ENCODE measurements around the gene PSMC3. TPM values are rescaled to one million over a fixed set of nuclear protein-coding genes. Genes with fewer than 3 reads are reported as not detected.

The PSMC3 gene
- total RNA-seq, 1 experiment from 2014 or later, result 179 TPM

- Histone ChIP-seq H3K9ac (ENCODE audit: extremely low read depth, insufficient read length, low read length) (no peak overlapping the region), H2BK15ac (ENCODE audit: low read depth, low read length) (no peak overlapping the region), H3K23me2 (ENCODE audit: insufficient read length, low read depth, low read length, poor library complexity, severe bottlenecking) (no peaks in the 10 kb centered on the region), H2BK12ac (ENCODE audit: insufficient read length, low read depth, low read length) (no peak overlapping the region), H3K9me3 (ENCODE audit: control insufficient read depth, low read depth, low read length) (no peaks in the 10 kb centered on the region), H3K14ac (ENCODE audit: insufficient read depth, low read length) (no peak overlapping the region), H3K27me3 (ENCODE audit: insufficient read depth, low read length) (no peaks in the 10 kb centered on the region), H3K79me1 (ENCODE audit: insufficient read depth, low read depth, low read length, poor library complexity, severe bottlenecking) (no peaks in the 10 kb centered on the region), H3T11ph (ENCODE audit: low read length) (no peak overlapping the region), H2BK5ac (ENCODE audit: insufficient read length, low read length) (no peak overlapping the region), H4K5ac (ENCODE audit: insufficient read length, low read depth, low read length) (no peak overlapping the region), H2BK20ac (ENCODE audit: low read depth, low read length, poor library complexity, severe bottlenecking) (no peak overlapping the region), H4K20me1 (ENCODE audit: control insufficient read depth, insufficient read depth, insufficient read length) (no peaks in the 10 kb centered on the region), H4K91ac (ENCODE audit: insufficient read length, low read depth, low read length) (no peak overlapping the region), H4K8ac (replicated peaks; ENCODE audit: insufficient read length, low read depth, low read length) (no peak overlapping the region), H2BK120ac (ENCODE audit: low read depth, low read length, poor library complexity, severe bottlenecking) (no peak overlapping the region), H3K4me1 (ENCODE audit: insufficient read depth, low read length) (no peaks in the 10 kb centered on the region), H3K56ac (ENCODE audit: insufficient read length, low read depth, low read length) (no peak overlapping the region), H3K18ac (ENCODE audit: insufficient read length, low read depth, low read length) (no peak overlapping the region), H3K23ac (ENCODE audit: insufficient read length, low read depth, low read length) (no peak overlapping the region), H3K4ac (ENCODE audit: low read depth, low read length) (no peak overlapping the region), H3K79me2 (ENCODE audit: insufficient read depth, low read length) (no peaks in the 10 kb centered on the region), H3K27ac (ENCODE audit: insufficient read length, low read depth, low read length) (no peak overlapping the region), H3K4me2 (ENCODE audit: insufficient read depth, insufficient read length, low read length) (no peak overlapping the region), H2AFZ (ENCODE audit: low read length) (no peak overlapping the region), H2AK5ac (ENCODE audit: insufficient read length, low read length) (no peak overlapping the region)
- H3K4me3 Mint-ChIP-seq, result no peak overlapping the region
- no peaks in the 10 kb centered on the region for H3K9me3 Mint-ChIP-seq
- no peak for DNase-seq
- no peak for TF ChIP-seq CTCF (conservative IDR thresholded peaks at IDR 0.05)
- no CpG with 5 or more reads among the region's 7 CpGs for WGBS (ENCODE audit: extremely low coverage, insufficient read length, low lambda C conversion rate)
- 0 out of 4 replicates have a peak, but pooled peaks cover 0 to 2% of the 10 kb centered on the region in 2 experiments for H3K4me1 Mint-ChIP-seq
- H3K27ac Mint-ChIP-seq, result no peak overlapping the region
- H3K27me3 Mint-ChIP-seq (ENCODE audit: low read depth), result no peaks in the 10 kb centered on the region; the same call in 1 of the 2 replicates
- H3K36me3 Mint-ChIP-seq (ENCODE audit: insufficient read depth in 1 of 3, low read depth in 3 of 3), result no peaks in the 10 kb centered on the region
Observed at GRCh38 chr11:47372422-47372821, 53.8 kb downstream of the PSMC3 start.
